ENCODE results near the gene ZDHHC1.
"Not testable (repeated sequence)": the region's sequence is repeated elsewhere in the genome, so short reads cannot be mapped to it uniquely, and the experiment has no call there.

Gene ZDHHC1

GRCh38 chr16:67394155-67395104 lies 21.8 kb downstream of the ZDHHC1 start:
- DNase-seq (ENCODE audit: low read depth in 2 of 2): no peak

GRCh38 chr16:67393788-67394154 lies 22.5 kb downstream of the ZDHHC1 start:
- no peak for DNase-seq (ENCODE audit: low read depth in 2 of 2)

- no peak for DNase-seq (ENCODE audit: low read depth in 2 of 2)
Measured at GRCh38 chr16:67393111-67393787, 23.0 kb downstream of the ZDHHC1 start, which contains the start of gene TPPP3. TSS of gene TPPP3 (minus strand) at chr16:67393498. CDS start at chr16:67391111, 2,387 bp downstream.

DNA sequence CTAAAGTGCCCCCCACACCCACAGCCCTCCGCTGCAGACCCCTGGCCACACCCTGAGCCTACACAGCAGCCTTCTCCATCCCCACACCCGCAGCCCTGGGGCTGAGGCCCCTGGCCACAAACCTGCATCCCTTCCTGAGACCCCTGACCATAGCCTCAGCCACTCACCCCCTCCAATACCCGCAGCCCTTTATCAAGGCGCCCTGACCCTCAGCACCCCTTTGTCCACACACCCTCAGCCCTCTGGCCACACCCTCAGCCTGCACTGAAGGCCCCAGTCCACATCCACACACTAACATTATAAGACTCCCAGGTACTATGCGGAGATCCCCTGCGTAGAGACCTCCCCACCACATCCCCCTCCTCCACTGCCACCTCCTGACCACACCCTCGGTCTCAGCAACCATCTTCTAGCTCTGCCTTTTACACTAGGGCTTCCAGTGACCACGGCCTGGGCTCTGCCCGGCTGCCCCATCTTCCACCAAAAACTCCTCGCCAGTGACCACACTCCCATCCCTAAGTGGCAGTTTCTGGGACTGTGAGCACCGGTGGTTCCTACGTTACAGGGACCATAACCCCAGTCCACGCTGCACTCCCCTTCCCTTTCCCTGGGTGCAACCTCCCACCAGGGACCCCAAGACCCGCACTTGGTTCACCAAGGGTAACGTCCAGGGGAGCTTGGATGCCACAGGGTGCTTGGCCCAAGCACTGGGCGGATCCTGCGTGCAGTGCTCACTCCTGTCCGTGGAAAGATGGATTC lies 23.8 kb downstream of the ZDHHC1 start:
- no peak for DNase-seq (ENCODE audit: low read depth in 2 of 2)

- DNase-seq (ENCODE audit: low read depth in 2 of 2): no peak
Measured at GRCh38 chr16:67391424-67392300, 24.6 kb downstream of the ZDHHC1 start.

- no peak for DNase-seq (ENCODE audit: low read depth in 2 of 2)
Measured at GRCh38 chr16:67390816-67391423, 25.4 kb downstream of the ZDHHC1 start.

GRCh38 chr16:67389911-67390815 lies 26.1 kb downstream of the ZDHHC1 start:
- no peak for DNase-seq (ENCODE audit: low read depth in 2 of 2)

DNA sequence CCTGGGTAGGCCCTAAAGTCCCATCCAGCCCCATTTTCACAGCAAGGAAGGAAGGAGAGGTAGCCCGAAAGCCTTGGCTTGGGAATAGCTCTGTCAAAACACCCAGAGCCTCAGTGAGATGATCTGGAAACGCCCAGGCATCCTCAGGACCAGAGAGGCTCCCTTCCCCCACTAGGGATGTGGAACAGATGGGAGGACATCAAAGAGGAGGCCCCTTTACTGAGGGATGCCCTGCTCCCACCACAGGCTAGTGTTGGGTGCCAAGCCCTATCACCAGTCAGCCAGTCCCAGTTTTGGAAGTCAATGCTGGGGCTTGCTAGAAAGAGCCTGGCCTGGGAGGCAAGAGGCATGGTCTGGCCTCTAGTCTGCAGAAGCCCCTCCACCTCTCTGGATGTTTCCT lies 27.7 kb downstream of the ZDHHC1 start:
- no peak for DNase-seq (ENCODE audit: low read depth in 2 of 2)

- DNase-seq (ENCODE audit: low read depth in 2 of 2): no peak
Measured at GRCh38 chr16:67388191-67388590, 28.1 kb downstream of the ZDHHC1 start.

- no peak for DNase-seq (ENCODE audit: low read depth in 2 of 2)
Measured at GRCh38 chr16:67387479-67388079, 28.7 kb downstream of the ZDHHC1 start.

DNA sequence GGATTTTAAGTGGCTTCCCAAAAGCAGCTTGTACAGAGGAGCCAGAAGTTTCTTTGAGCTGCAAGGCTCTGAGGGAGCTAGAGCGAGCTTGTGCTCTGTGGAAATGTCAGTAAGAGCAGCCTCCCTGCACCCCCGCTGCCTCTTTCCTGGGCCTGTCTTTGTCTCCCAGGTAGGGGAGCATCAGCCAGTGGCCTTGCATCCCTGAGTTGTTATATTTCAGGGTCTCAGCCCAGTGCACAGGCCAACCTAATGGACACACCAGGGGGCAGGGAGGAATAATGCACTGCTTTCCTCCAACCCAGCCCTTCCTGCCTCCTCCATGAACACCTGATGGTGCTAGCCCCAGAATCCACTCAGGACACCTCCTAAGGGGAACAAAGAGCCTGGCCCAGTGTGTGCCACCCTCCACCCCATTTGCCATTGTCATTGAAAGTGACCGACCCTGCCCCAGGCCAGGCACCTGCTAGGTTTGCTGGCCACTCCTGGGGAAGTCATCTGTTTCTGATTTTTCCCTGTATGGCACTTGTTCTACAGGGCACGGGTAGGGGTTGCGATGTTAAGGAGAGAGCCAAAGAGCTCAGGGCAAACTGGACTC lies 29.3 kb downstream of the ZDHHC1 start:
- no peak for DNase-seq (ENCODE audit: low read depth in 2 of 2)

- DNase-seq (ENCODE audit: low read depth in 2 of 2): no peak
Measured at GRCh38 chr16:67384778-67385510, 31.3 kb downstream of the ZDHHC1 start.

GRCh38 chr16:67383284-67383683 lies 33.0 kb downstream of the ZDHHC1 start:
- DNase-seq (ENCODE audit: low read depth in 2 of 2): no peak

GRCh38 chr16:67378642-67379041 lies 37.6 kb downstream of the ZDHHC1 start:
- DNase-seq (ENCODE audit: low read depth in 2 of 2): no peak

- not testable (repeated sequence) for DNase-seq (ENCODE audit: low read depth in 2 of 2)
Measured at GRCh38 chr16:67376012-67376411, 40.3 kb downstream of the ZDHHC1 start.

DNA sequence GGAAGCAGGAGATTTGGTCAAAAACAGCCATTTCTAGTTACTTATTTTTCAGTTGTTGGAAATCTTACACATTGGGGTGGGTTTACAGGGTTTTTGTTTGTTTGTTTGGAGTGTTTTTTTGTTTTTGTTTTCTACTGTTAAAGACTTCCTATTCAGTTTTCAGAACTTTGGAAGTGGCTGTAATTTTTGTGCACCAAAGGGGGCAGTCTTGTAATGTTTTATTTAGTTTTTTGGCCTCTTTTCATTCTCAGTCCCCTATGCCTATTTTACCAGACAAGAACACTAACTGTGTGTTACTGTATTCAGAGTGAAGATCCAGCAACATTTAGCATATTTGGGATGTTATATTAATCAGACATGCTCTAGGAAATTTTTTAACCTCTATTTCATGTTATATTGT lies 43.6 kb downstream of the ZDHHC1 start:
- no peak for DNase-seq (ENCODE audit: low read depth in 2 of 2)

GRCh38 chr16:67370661-67371060 lies 45.6 kb downstream of the ZDHHC1 start:
- DNase-seq (ENCODE audit: low read depth in 2 of 2): no peak

DNA sequence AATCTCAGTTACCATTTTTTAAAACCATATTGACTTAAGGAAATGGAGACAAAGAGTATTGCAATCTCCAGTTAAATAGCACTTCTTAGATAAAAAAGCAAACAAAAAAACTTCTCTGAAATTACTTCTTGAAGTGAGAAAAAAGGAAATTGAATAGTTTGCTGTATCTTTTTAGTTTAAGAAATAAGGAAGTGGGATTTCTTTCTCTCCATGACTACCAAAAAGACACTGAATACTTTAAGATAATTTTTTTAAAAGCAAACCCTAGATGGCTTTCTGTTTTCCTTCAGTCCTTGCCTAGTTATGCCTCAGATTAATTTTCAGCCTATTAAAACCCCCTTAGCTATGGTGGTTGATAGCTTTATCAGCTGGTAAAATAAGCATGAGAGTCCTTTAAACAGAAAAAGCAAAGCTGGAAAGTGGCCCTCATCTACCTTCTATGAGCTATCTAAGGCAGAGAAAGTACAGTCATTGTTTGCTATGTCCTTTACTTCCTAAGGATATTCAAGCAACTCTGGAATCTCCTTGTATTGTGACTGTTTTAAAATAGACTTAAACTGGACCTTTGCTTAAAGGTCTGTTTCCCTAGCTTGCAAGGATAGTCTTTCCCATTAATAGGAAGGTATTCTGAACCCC lies 51.6 kb downstream of the ZDHHC1 start:
- no peak for DNase-seq (ENCODE audit: low read depth in 2 of 2)

Measured in activated CD8-positive, alpha-beta memory T cell treated with anti-CD3 and anti-CD28 coated beads for 4 hours (primary cell).